Stimulated activated CD8-positive, alpha-beta memory T cell treated with anti-CD3 and anti-CD28 coated beads, Interleukin-15, amount 100 ng/mL, for 48 hours (primary cell): ENCODE measurements around the gene LY6G5C.

Source experiments
- DNase-seq, 2 donors: peaks; one replicate each; pipeline ENCODE4 v3.0.0-alpha.2; 2020; ENCODE audit warnings: low read depth in 2 of 2

The LY6G5C gene

DNA sequence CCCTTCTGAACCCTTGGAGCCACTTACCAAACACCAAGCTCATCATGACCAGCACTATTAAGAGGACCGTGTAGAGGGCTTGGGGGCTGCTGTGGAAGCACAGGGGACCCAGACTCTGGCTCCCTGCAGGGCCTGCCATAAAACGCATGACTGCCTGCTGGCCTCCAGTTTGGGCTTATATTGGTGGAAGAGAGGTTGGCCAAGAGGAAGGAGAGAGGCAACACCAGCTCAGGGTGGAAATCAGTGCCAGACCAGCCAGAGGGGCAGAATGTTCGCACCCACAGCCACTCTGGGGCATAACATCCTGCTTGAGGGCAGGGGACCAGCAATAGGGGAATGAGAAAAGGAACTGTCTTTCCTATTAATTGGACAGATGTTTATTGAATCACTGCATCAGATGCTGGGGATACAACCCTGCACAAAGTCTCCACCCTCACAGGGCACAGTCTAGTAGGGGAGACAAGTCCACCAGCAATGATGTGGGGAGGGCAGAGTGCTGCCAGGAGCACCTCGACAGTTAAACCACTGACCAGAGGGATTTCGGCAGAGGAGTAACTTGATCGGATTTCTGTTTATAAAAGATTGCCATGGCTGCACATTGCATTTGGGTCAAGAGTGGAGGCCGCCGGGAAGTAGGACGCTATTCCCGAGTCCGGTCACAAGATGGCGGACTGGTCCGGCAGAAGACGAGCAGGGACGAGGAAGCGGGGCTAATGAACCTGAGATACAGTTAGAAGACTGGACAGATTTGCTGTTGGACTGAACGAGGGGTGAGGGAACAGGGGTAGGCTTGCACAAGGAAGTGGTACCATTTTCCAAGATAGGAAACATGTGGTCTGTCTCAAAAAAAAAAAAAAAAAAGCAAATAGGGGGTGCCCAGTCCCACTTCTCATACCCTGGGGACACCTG, at the start of gene LY6G5C:
TSS of gene LY6G5C (minus strand) at position 842 of the 909 bp plus-strand sequence. CDS start at position 148, 694 bp downstream.
- DNase-seq = peak; percentile 34 to 43

- DNase-seq = peak; percentile 54 to 62
Measured at GRCh38 chr6:31729979-31730630, 49.2 kb upstream of the LY6G5C start.

DNA sequence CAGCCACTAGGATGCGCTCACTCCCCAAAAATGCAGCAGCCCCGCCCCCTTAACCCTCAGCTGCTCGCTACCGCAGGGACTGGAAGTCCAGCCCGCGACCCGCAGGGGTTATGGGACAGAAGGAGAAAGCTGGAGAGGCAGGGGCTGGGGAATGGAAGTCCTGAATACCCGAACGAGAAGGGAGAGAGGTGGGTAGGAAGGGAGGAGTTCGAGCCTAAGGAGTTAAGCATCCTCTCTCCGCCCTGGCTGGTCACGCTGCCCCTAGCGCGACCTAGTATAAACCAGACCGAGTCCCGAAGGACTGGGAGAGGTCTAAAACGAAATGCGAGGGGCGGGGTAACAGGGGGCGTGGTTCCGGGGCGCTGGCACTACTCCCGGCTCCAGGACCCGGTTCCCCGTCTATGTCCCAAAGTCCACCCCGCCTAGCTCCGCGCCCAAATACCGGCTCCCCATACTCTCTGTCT, 48.7 kb upstream of the LY6G5C start:
- peak; percentile 59 to 60 for DNase-seq

- DNase-seq = no peak
Measured at GRCh38 chr6:31728767-31729514, 48.1 kb upstream of the LY6G5C start, which contains the start of gene DDAH2. Gene DDAH2 (minus strand): TSS chr6:31729299. CDS start chr6:31729161, 138 bp downstream.

DNA sequence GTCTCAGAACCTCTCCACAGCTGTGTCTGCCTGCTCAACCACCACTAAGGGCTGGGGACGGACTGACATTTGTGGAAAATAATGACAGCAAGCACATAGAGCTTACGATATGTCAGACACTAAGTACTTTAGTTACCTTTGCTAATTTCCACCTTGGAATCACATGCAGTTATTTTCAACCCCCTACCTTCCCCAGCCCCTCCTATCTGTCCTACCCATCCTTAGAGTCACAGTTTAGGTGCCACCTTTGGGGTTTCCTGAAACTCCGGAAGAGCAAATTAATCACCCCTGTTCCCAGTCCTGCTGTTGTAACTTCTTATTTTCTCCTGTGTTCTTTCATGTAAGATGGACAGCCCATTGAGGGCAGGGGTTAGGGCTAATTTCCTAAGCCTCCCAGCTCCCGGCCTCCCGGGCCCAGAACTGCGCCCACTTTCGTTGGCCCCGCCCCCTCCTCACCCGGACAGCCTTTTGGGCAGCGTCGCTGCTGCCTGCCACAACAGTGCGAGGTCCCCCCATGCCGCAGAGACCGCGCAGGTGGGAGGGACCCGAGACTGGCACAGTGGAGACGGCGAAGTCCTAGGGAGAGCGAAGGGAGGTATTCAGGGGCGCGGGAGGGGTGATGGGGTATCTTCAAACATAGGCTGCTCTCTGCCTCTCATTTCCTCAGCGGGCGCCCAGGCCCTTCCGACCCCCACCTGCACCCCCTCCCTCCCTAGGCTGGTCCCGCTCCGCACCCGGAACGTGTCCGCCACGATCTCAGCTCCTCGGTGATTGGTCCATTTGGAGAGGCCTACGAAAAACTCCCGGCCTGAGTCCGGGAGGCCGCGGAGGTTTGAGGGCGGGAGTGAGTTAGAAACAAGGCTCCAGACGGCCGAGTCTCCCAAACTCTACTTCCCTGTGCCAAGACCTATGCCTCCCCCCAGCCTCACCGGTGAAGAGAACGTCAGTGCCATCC, 47.1 kb upstream of the LY6G5C start:
- no peak for DNase-seq

GRCh38 chr6:31727034-31727716, 46.3 kb upstream of the LY6G5C start:
- no peak for DNase-seq

GRCh38 chr6:31725502-31726350, 44.9 kb upstream of the LY6G5C start:
- DNase-seq = no peak

DNA sequence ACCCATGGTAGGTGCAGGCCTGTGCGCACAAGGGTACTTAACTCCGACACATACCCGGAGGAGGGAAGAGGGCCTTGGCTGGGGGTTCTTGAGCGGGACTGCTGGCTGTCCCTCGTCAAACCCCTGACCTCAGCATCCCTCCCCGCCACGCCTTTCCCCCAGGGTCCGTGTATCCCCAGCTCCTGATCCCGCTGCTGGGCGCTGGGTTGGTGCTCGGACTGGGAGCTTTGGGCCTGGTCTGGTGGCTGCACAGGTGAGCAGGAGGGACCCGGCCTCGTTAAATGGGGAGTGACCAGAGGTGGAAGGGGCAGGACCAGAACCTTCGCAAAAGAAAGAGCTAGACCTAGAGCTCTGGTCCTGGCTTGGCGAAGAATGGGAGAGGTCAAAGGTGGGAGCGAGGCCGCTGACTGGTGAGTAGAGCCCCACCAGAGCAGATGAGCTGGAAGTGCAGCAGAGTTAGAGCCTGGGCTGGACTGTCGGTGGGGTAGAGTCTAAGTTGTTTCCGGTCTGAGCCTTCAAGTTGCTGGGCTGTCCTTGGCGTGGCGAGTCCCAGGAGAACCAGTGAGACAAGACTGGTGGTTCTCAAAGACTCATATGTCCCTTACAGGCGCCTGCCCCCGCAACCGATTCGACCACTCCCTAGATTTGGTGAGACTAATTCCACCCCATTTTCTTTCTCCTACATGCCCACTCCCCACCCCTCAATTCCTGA, 43.3 kb upstream of the LY6G5C start:
- DNase-seq = no peak

DNA sequence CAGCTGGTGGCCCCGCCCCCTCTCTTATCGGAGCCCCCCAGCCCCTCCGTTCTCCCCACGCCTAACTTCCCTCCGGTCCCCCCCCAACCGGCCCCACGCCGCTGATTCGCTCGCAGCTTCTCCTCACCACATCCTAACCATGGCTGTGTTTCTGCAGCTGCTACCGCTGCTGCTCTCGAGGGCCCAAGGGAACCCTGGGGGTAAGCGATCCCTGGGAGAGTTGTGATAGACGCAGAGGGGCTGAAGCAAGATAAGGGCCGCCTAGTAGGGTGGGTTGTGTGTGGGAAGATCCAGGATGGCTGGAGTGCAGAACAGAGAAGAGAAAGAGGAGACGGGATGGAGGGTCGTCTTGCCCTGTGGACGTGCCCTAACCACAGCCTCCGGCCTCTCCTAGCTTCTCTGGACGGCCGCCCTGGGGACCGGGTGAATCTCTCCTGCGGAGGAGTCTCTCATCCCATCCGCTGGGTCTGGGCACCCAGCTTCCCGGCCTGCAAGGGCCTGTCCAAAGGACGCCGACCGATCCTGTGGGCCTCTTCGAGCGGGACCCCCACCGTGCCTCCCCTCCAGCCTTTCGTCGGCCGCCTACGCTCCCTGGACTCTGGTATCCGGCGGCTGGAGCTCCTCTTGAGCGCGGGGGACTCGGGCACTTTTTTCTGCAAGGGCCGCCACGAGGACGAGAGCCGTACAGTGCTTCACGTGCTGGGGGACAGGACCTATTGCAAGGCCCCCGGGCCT, 42.5 kb upstream of the LY6G5C start, which contains the start of gene MPIG6B:
TSS of gene MPIG6B (plus strand) at position 129 of the 735 bp plus-strand sequence. CDS start at position 140, 11 bp downstream.
- DNase-seq = no peak

GRCh38 chr6:31722173-31722572, 41.3 kb upstream of the LY6G5C start:
- DNase-seq = no peak

GRCh38 chr6:31721351-31722020, 40.6 kb upstream of the LY6G5C start, which contains the start of gene LY6G6C:
Gene LY6G6C (minus strand): TSS chr6:31721746. CDS start chr6:31721679, 67 bp downstream.
- no peak for DNase-seq

DNA sequence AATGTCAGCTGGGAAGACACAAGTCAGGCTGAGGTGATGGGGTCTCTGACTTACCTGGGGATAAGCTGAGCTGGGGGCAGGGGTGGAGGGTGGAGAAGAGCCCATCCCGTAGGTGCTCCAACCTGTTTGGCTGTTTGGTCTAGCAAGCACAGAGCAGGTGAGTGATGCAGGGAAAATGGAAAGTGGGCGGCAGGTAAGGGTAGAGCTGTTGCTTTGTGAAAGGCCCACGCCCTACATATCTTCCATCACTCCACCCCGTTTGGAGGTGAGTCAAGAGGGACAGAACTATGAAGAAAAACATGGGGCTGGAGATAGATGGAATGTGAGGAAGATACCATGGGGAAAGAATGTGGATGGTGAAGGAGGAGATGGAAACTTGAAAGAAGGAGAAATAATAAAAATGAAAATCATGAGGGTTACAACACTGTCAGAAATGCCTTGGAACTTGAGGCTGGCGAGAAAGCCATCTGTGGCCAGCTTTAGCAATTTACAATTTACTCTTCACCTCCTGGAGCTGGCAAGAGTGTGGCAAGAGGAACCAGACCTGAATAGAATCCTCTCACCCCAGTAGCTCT, 39.4 kb upstream of the LY6G5C start:
- no peak for DNase-seq

DNA sequence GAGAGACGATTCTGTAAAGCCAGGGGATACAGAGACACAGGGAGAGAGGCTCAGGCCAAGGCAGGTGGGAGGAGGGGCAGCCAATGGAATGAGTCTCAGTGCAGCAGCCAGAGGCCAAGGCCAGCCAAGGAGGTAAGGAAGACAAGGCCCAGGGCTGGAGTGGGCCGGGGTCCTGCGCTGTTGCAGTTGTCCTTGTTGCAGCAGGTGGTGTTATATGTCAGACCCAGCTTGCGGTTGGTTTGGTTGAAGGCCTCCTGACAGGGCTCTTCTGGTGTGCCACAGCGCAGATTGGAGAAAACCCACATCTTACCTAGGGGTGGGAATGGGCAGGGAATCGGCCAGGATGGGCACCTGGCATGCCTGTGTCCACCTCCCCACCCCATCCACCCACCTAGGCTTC, 38.1 kb upstream of the LY6G5C start:
- no peak for DNase-seq

GRCh38 chr6:31718265-31718664, 37.4 kb upstream of the LY6G5C start:
- no peak for DNase-seq

DNA sequence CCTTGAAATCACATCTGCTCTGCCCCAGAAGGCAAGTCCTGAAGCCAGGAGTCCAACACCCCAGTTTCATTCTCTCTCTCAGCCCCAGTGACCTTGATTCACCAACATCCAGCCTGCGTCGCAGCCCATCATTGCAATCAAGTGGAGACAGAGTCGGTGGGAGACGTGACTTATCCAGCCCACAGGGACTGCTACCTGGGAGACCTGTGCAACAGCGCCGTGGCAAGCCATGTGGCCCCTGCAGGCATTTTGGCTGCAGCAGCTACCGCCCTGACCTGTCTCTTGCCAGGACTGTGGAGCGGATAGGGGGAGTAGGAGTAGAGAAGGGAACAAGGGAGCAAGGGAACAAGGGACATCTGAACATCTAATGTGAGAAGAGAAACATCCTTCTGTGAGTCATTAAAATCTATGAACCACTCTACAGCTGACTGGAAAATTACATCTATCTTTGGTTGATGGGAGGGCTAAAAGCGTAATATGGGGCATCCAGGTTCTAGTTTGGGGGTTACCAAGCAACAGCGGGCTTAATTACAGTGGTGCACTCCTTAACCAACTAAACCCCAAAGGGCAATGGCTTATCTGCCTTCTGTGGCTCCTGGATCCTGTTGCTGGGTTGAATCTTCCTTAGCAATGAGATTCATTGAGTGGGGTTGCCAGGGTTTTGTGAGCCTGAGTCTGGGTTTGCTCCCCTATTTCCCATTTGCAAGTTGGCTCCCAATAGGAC, 36.8 kb upstream of the LY6G5C start:
- no peak for DNase-seq
